Prostate gland (tissue), 2 donors: ENCODE measurements around the gene TSGA10IP. TPM values are rescaled to one million over a fixed set of nuclear protein-coding genes. Genes with fewer than 3 reads are reported as not detected.

Experiments
- total RNA-seq, 2 donors: library from RNA; depleted of rRNA; stranded (reverse); fragments of >200 nt; gene quantifications; one replicate each; pipeline ENCODE4 v1.1.0, GENCODE V29; 2016

TSGA10IP gene
- total RNA-seq, 2 donors from 2014 or later = 0.68 TPM; not detected in 1

Other genes starting within 250 kb of the TSGA10IP start
- gene KAT5, start 233.2 kb upstream of the TSGA10IP start, total RNA-seq = 100 to 1,000 TPM in 1 of 2 donors, 10 to 100 TPM in 1; 74.8 to 107 TPM
- 100 to 1,000 TPM in 1 of 2 donors, 10 to 100 TPM in 1; 78.0 to 166 TPM for gene RNASEH2C, start 224.7 kb upstream of the TSGA10IP start, total RNA-seq
- 10 to 100 TPM; 15.4 to 18.8 TPM for gene AP5B1, start 164.5 kb upstream of the TSGA10IP start, total RNA-seq
- 1 to 10 TPM; 2.7 to 8.5 TPM for gene OVOL1, start 158.4 kb upstream of the TSGA10IP start, total RNA-seq
- gene SNX32, start 111.5 kb upstream of the TSGA10IP start, total RNA-seq = under 1 TPM in 1 of 2 donors, not detected in 1; 0.91 TPM
- gene CFL1, start 87.3 kb upstream of the TSGA10IP start, total RNA-seq = 100 to 1,000 TPM; 654 to 731 TPM
- 10 to 100 TPM; 64.3 to 68.6 TPM for gene MUS81, start 85.0 kb upstream of the TSGA10IP start, total RNA-seq
- gene EFEMP2, start 72.7 kb upstream of the TSGA10IP start, total RNA-seq = 10 to 100 TPM; 40.0 to 84.5 TPM
- 1 to 10 TPM; 1.3 to 1.8 TPM for gene CTSW, start 65.6 kb upstream of the TSGA10IP start, total RNA-seq
- gene FIBP, start 57.0 kb upstream of the TSGA10IP start, total RNA-seq = 100 to 1,000 TPM in 1 of 2 donors, 10 to 100 TPM in 1; 87.7 to 151 TPM
- gene CCDC85B, start 54.8 kb upstream of the TSGA10IP start, total RNA-seq = 10 to 100 TPM; 40.4 to 55.0 TPM
- 1 to 10 TPM; 2.6 to 3.4 TPM for gene FOSL1, start 45.1 kb upstream of the TSGA10IP start, total RNA-seq
- gene C11orf68, start 26.4 kb upstream of the TSGA10IP start, total RNA-seq = 10 to 100 TPM; 30.1 to 54.6 TPM
- gene DRAP1, start 26.1 kb upstream of the TSGA10IP start, total RNA-seq = 100 to 1,000 TPM; 101 to 127 TPM
- 10 to 100 TPM; 36.7 to 76.6 TPM for gene SART1, start 16.3 kb downstream of the TSGA10IP start, total RNA-seq
- 10 to 100 TPM; 33.6 to 37.3 TPM for gene EIF1AD, start 56.7 kb downstream of the TSGA10IP start, total RNA-seq
- 10 to 100 TPM; 59.4 to 78.8 TPM for gene BANF1, start 57.0 kb downstream of the TSGA10IP start, total RNA-seq
- gene CST6, start 66.5 kb downstream of the TSGA10IP start, total RNA-seq = 1 to 10 TPM in 1 of 2 donors, under 1 TPM in 1; 0.36 to 6.5 TPM
- gene CATSPER1, start 81.0 kb downstream of the TSGA10IP start, total RNA-seq = under 1 TPM in 1 of 2 donors, not detected in 1; 0.85 TPM
- 1 to 10 TPM; 2.3 to 4.3 TPM for gene GAL3ST3, start 103.7 kb downstream of the TSGA10IP start, total RNA-seq
- 100 to 1,000 TPM; 130 to 212 TPM for gene SF3B2, start 106.9 kb downstream of the TSGA10IP start, total RNA-seq
- 100 to 1,000 TPM in 1 of 2 donors, 10 to 100 TPM in 1; 51.9 to 107 TPM for gene PACS1, start 124.8 kb downstream of the TSGA10IP start, total RNA-seq